Measurements from ENCODE around the gene MYRIP. TPM values are rescaled to one million over a fixed set of nuclear protein-coding genes. Genes with fewer than 3 reads are reported as not detected.

MYRIP gene
- total RNA-seq, 2 donors from 2014 or later = 4.2 to 7.1 TPM

DNA sequence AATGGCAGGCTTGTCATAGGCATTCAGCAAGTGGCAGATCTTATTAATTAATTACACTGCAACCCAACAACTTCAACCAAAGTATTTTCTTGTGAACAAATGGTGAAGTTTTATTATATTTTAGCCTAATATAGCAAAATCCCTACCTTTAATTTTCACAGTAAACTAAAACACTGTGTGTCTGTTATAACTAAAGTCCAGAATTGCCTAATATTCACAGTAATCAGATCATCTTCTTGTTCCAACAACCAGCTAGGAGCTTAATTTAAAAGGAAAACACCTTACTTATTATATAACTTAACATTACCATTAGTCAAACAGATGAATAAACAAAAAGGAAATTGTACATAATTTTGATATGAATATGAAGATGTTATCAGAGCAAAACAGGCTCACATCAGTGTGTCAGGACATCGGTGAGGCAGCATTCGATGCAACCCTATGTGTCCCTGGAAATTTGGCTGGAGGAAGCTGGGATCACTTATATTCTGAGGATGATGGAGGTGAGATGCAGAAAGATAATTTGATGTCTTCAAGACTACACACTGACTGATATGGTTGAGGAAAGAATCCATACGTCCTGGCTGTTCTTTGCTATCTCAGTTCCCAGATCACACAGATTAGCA lies 310.8 kb downstream of the MYRIP start:
- H3K9me3 ChIP-seq = no peaks in the 10 kb centered on the region
- H3K27ac ChIP-seq = no peak overlapping the region
- TF ChIP-seq, protein P1, sequence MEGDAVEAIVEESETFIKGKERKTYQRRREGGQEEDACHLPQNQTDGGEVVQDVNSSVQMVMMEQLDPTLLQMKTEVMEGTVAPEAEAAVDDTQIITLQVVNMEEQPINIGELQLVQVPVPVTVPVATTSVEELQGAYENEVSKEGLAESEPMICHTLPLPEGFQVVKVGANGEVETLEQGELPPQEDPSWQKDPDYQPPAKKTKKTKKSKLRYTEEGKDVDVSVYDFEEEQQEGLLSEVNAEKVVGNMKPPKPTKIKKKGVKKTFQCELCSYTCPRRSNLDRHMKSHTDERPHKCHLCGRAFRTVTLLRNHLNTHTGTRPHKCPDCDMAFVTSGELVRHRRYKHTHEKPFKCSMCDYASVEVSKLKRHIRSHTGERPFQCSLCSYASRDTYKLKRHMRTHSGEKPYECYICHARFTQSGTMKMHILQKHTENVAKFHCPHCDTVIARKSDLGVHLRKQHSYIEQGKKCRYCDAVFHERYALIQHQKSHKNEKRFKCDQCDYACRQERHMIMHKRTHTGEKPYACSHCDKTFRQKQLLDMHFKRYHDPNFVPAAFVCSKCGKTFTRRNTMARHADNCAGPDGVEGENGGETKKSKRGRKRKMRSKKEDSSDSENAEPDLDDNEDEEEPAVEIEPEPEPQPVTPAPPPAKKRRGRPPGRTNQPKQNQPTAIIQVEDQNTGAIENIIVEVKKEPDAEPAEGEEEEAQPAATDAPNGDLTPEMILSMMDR (IDR thresholded peaks at IDR 0.05) = no peak
- no peak for DNase-seq (ENCODE audit: low spot score)
- no peaks in the 10 kb centered on the region for H3K27me3 ChIP-seq
- H3K4me1 ChIP-seq = no peaks in the 10 kb centered on the region
- no peaks in the 10 kb centered on the region for H3K36me3 ChIP-seq
- H3K4me3 ChIP-seq = no peak overlapping the region

DNA sequence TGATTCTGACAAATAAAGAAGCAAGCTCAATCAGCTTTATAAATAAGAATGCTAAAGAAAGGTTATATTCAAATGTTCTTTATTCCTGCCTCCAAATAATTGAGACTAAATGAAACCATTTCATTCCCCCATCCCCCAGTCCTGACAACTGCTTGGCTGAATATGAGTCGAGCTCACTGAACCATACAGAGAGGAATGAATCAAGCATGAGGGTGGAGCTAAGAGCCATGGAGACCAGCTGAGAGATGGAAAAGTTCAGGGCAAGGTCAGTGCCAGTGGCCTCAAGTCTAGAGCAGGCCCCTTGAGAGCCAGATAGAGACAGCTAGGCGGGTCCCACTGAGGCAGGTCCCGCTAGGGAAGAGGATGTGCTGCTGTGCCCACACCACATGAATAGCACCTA lies 311.4 kb downstream of the MYRIP start:
- TF ChIP-seq, protein P1 (IDR thresholded peaks at IDR 0.05) = no peak
- H3K27ac ChIP-seq = no peak overlapping the region
- H3K4me1 ChIP-seq = no peaks in the 10 kb centered on the region
- H3K27me3 ChIP-seq = no peaks in the 10 kb centered on the region
- DNase-seq (ENCODE audit: low spot score) = no peak
- H3K4me3 ChIP-seq = no peak overlapping the region
- H3K9me3 ChIP-seq = no peaks in the 10 kb centered on the region
- H3K36me3 ChIP-seq = no peaks in the 10 kb centered on the region

DNA sequence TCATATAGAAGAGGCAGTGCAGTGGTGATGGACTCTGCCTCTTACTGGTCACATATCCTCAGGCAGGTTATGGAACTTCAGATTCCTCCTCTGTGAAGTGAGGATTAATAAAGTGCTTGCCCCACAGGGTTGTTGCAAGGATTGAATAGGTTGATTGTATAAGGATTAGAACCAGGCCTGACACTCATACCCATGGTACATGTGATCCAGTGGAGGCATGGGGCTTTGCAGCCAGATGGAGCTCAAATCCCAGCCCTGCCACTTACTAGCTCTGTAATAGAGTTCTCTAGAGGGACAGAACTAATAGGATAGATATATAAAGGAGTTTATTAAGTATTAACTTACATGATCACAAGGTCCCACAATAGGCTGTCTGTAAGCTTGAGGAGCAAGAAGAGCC lies 315.5 kb downstream of the MYRIP start:
- H3K36me3 ChIP-seq = no peaks in the 10 kb centered on the region
- TF ChIP-seq, protein P1 (IDR thresholded peaks at IDR 0.05) = no peak
- H3K27ac ChIP-seq = no peak overlapping the region
- no peaks in the 10 kb centered on the region for H3K9me3 ChIP-seq
- no peak for DNase-seq (ENCODE audit: low spot score)
- no peak overlapping the region for H3K4me3 ChIP-seq
- no peaks in the 10 kb centered on the region for H3K4me1 ChIP-seq
- H3K27me3 ChIP-seq = no peaks in the 10 kb centered on the region

DNA sequence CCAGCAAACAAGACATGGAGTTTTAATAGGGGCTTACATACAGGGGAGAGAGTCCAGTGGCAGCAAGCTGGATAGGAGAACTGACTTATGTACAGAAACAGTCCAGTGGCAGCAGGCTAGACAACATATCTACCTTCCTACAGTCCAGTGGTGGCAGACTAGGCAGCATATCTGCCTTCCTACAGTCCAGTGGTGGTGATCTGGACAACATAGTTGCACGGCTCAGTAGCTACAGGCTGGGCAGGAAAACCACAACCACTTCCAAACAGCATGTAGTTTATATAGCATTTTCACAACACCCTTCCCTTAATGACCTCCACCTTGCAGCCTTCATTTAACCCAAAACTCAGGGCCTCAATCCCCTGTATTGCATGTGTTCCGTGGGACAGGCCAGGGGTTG lies 318.8 kb downstream of the MYRIP start:
- no peak for DNase-seq (ENCODE audit: low spot score)
- Histone ChIP-seq H3K4me1 (no peaks in the 10 kb centered on the region), H3K27ac (no peak overlapping the region), H3K9me3 (no peaks in the 10 kb centered on the region), H3K27me3 (no peaks in the 10 kb centered on the region), H3K36me3 (no peaks in the 10 kb centered on the region), H3K4me3 (no peak overlapping the region)
- TF ChIP-seq, protein P1 (IDR thresholded peaks at IDR 0.05) = no peak

DNA sequence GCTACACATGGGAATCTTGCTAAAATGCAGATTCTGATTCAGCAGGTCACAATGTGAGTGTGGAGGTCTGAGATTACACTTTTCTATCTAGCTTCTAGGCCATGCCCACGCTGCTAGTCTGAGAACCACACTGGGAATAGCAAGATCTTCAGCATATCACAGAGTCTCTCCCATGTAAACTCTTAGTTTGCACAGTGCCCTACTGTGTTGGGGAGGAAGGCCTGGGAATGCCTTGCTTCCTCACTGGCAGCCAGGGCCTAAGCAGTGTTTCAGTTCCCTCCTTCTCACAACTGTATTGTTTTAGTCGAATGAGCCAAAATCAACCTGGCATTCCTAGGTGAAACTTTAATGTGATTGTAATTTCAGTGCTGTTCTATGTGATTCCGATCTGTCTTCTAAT lies 320.1 kb downstream of the MYRIP start:
- H3K4me1 ChIP-seq = no peaks in the 10 kb centered on the region
- no peaks in the 10 kb centered on the region for H3K9me3 ChIP-seq
- no peaks in the 10 kb centered on the region for H3K27me3 ChIP-seq
- no peak overlapping the region for H3K4me3 ChIP-seq
- DNase-seq (ENCODE audit: low spot score) = no peak
- H3K36me3 ChIP-seq = no peaks in the 10 kb centered on the region
- no peak overlapping the region for H3K27ac ChIP-seq
- TF ChIP-seq, protein P1 (IDR thresholded peaks at IDR 0.05) = no peak

DNA sequence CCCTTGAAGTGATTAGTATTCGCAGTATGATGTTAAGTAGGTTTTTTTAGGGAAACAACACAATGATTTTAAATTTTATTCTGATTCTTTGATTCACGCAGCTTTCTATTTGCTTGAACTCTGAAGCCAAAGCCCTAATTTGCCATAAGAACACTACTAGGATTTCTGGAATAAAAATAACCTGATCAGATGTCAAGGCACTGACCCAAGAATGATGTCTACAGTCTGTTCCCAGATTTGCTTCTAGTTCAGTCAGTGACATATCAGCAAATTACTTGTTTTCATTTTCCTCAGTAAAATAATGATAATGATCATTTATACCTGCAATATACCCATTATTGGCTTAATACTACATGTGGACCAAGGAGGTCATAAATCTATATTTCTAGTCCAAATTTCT lies 320.6 kb downstream of the MYRIP start:
- no peaks in the 10 kb centered on the region for H3K9me3 ChIP-seq
- no peaks in the 10 kb centered on the region for H3K27me3 ChIP-seq
- H3K27ac ChIP-seq = no peak overlapping the region
- no peaks in the 10 kb centered on the region for H3K4me1 ChIP-seq
- no peak for DNase-seq (ENCODE audit: low spot score)
- H3K4me3 ChIP-seq = no peak overlapping the region
- TF ChIP-seq, protein P1 (IDR thresholded peaks at IDR 0.05) = no peak
- no peaks in the 10 kb centered on the region for H3K36me3 ChIP-seq

All from right atrium auricular region (tissue), 2 donors.